NAMALWA (cell line): ENCODE results near the gene PM20D1.
"Not testable (repeated sequence)": the region's sequence is repeated elsewhere in the genome, so short reads cannot be mapped to it uniquely, and the experiment has no call there.

Experiments used
- DNase-seq: peaks from one replicate; pipeline ENCODE4 v3.0.0-alpha.2; 2015; ENCODE audit warnings: low spot score

Gene PM20D1

DNA sequence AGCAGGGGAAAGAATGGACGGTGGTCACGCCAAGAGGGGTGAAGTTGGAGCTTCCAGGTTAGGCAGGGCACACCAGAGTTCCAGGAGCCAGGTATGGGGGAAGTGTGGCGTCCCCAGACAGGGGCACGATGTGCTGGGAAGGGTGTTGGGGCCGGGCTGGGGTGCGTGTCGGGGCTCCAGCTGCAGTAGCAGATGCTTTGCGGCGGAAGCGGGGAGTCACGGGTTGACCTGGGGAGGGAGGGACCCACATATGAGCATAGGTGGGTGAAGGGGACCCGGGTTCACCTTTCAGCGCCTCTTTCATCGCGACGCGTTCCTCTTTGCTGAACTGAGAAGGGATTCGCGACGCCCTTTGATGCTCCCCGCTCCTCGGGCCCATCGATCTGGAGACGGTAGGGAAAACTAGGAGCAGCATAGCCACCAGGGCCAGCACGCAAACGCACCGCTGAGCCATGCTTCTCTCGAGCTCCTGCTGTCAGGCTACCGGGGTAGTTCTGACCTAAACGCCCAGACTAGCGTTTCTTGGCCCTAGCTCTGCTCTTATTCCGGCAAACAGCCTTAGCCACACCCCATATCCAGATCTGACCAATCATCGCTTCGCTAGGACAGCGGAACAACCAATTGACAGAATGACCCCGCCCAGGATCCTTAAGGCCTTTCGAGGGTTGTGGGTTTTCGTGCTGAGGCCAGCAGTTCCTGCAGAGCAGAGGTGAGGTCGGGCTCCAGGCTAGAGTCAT lies at the start of gene PM20D1:
TSS of gene PM20D1 (minus strand) at position 514 of the 737 bp plus-strand sequence. CDS start at position 454, 60 bp downstream.
- DNase-seq, result peak; percentile 64

DNA sequence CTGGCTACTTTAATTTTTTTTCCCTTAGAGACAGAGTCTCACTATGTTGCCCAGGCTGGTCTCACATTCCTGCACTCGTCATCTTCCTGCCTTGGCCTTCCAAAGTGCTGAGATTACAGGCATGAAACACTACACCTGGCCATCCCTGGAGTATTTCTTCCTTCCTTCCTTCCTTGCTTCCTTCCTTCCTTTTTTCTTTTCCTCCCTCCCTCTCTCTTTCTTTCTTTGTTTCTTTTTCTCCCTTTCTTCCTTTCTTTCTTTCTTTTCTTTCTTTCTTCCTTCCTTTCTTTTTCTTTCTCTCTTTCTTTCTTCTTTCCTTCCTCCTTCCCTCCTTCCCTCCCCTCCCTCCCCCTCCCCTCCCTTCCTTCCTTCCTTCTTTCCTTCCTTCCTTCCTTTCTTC lies 46.4 kb upstream of the PM20D1 start:
- DNase-seq, result no peak

GRCh38 chr1:205894119-205894518 lies 44.2 kb upstream of the PM20D1 start:
- DNase-seq, result not testable (repeated sequence)

DNA sequence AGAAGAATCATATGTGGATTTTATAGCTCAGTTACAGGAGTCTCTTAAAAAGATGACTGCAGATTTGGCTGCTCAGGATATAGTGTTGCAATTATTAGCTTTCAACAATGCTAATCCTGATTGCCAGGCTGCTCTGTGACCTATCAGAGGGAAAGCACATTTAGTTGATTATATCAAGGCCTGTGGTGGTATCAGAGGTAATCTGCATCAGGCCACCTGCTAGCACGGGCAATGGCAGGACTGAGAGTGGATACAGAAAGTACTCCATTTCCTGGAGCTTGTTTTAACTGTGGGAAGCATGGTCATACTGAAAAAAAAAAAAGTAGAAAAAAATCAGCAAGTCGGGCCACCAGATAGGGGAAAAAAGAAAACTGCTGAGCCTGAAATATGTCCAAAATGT lies 42.2 kb upstream of the PM20D1 start:
- DNase-seq, result not testable (repeated sequence)

- not testable (repeated sequence) for DNase-seq
These were observed 41.5 kb upstream of the PM20D1 start for GRCh38 chr1:205891481-205891880.

GRCh38 chr1:205890631-205891030 lies 40.7 kb upstream of the PM20D1 start:
- not testable (repeated sequence) for DNase-seq

GRCh38 chr1:205889706-205890105 lies 39.8 kb upstream of the PM20D1 start:
- not testable (repeated sequence) for DNase-seq

- not testable (repeated sequence) for DNase-seq
These were observed 39.1 kb upstream of the PM20D1 start for GRCh38 chr1:205889006-205889405.

GRCh38 chr1:205883792-205884191 lies 33.9 kb upstream of the PM20D1 start:
- DNase-seq, result no peak

DNA sequence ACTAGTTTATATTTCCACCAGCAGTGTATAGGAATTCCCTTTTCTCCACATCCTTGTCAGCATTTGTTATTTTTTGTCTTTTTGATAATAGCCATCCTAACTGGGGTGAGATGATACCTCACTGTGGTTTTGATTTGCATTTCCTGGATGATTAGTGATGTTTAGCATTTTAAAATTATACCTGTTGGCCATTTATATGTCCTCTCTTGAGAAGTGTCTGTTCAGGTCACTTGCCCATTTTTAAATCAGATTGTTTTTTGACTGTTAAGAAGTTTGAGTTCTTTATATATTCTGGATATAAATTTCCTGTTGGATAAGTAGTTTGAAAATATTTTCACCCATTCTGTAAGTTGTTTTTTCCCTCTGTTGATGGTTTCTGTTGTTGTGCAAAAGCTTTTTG lies 31.0 kb upstream of the PM20D1 start:
- no peak for DNase-seq

DNA sequence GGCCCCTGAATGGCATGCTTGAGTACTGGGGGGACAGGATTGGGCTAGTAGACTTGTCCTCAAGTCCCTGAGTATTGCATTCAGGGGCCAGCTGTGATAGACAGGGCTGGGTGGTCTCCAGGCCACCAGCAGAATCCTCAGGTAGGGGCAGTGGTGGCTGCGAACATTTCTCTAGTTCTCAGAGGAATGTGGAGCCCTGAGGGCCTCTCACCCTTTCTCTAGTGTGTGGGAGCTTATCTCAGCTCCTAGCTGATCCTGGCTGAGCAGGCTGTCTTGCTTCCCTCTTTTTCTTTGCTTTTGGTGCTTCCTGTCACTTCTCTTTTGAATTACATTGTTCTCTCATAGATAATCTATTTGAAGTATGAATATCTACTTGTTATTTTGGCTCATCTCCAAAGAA lies 30.0 kb upstream of the PM20D1 start:
- no peak for DNase-seq

DNA sequence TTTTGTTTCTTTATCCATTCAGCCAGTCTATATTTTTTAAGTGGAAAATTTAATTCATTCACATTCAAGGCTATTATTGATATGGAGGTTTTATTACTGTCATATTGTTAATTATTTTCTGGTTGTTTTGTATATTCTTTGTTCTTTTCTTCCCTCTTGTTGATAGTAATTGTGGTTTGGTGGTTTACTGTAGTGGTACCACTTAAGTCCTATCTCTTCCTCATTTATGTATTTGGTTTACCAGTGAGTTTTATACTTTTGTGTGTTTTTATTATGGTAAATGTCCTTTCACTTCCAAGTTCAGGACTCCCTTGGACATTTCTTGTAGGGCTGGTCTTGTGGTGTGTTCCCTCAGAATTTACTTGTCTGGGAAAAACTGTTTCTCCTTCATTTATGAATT lies 28.1 kb upstream of the PM20D1 start:
- DNase-seq, result no peak

DNA sequence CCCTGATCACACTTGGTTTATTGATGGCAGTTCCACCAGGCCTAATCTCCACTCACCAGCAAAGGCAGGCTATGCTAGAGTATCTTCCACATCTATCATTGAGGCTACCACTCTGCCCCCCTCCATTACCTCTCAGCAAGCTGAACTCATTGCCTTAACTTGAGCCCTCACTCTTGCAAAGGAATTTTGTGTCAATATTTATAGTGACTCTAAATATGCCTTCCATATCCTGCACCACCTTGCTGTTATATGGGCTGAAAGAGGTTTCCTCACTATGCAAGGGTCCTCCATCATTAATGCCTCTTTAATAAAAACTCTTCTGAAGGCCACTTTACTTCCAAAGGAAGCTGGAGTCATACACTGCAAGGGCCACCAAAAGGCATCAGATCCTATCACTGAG lies 23.2 kb upstream of the PM20D1 start:
- DNase-seq, result not testable (repeated sequence)

DNA sequence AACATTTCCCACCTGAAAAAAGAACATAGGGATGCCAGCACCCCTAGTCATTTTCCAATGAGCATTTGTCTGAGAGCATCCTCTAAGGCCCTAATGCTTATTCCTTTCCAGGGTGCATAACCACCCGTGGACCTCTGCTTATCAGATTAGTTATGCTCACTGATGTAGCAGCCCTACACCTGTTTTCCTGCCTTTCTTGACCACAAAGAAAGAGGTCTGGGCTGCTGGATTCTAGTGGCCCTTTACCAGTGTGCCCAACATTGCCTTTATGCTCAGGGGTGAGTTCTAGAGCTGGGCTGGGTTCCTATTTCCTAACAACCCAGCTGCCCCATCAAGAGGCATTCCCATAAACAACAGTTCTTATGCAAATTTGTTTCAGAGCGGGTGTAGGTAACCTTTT lies 20.3 kb upstream of the PM20D1 start:
- DNase-seq, result no peak

DNA sequence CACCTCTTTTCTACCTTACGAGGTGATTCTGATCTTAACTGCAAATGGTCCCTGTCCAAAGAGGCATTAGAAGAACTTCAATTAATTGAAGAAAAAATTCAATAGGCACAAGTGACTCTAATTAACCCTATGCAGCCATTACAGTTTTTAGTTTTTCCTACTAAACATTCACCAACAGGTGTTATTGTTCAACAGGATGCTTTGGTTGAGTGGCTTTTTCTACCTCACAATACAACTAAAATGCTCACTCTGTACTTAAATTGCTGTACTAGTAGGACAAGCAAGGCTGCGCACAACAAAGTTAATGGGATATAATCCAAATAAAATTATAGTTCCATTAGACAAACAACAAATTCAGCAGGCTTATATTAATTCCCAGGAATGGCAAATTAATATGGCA lies 11.6 kb upstream of the PM20D1 start:
- DNase-seq, result no peak

GRCh38 chr1:205858141-205858961 lies 8.4 kb upstream of the PM20D1 start:
- DNase-seq, result peak; percentile 47

DNA sequence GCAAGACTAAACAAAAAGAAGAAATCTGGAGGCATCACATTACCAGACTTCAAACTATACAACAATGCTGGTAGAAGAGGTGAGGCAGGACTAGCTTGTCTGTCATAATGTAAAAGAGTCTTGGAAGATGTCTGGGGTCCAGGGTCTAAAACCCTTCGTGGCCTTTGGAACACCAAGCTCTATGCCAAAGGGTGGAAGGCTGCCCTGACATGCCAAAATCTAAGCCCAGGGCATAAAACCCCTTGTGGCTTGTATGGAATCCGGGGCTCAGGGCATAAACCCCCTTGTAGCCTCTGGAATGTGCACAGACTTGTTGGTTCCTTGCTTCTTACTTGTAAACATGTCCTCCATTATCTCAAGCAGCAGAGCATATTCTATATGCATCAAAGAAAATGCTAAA lies 7.6 kb upstream of the PM20D1 start:
- not testable (repeated sequence) for DNase-seq

- no peak for DNase-seq
These were observed 6.5 kb upstream of the PM20D1 start for GRCh38 chr1:205856433-205856832.

DNA sequence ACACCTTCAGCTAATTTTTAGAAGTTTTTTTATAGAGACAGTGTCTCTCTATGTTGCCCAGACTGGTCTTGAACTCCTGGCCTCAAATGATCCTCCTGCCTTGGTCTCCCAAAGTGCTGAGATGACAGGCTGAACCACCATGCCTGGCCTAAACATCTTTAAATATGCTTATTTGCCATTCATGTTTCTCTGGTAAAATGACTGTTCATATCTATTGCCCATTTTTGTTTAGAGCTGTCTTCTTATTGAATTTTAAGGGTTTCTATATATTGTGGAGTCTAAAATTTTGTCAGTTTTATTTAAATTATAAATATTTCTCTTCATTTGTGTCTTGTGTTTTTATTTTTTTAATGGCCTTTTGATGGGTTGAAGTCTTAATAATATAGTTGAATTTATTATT lies 3.0 kb upstream of the PM20D1 start:
- DNase-seq, result no peak

DNA sequence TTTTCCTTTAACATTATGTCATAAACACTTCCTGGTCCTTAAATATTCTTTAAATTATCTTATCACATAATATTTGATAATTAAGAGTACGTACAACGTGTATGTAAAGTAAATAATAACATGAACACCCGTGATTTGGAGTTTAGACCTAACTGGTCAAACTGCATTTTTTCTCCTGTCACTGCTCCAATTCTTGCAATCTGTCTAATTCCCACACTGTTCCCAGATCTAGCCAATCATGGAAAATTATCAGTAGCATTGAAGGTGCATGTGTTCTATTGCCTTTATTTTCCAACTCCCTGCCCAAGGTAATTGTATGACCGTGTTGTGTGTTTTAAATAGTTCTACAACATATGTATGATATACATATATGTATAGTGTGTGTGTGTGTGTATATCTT lies 2.1 kb upstream of the PM20D1 start:
- no peak for DNase-seq

DNA sequence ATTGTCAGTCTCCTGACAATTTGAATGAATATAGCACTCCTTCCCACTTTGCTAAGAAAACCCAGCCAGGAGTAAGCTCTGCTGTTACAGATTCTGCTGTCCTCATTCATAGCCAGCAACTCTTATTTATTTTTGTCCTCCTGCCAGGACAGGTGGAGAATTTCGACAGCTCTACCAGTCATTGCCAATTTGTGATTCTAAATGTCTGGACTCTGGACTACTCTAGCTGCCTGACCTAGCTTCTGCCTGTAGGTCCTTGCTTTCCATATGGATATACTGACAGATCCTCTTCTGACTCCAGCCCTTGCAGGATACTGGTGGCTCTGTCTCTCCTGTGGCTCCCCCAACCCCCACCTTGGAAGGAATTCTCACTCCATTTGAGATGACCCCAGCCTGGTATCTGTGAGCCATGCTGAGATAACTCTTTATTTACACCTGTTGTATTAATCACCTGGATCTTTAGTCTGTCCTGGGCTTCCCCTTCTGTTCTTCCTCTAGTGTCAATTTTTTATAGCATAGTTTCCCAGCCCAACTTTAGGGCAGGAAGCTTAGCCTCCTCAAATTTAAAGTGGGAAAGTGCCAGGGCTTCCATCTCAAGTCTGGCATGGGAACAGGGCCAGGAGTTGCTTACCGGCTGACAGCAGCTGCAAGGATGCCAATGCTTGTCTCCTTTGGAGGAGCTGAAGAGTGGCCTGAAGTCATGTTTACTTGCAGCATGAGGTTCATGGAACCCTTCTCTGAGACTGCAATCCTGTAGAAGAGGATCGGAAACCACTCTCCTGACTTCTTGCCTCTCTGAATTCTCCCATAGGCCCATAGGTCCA lies 6.7 kb downstream of the PM20D1 start:
- no peak for DNase-seq

DNA sequence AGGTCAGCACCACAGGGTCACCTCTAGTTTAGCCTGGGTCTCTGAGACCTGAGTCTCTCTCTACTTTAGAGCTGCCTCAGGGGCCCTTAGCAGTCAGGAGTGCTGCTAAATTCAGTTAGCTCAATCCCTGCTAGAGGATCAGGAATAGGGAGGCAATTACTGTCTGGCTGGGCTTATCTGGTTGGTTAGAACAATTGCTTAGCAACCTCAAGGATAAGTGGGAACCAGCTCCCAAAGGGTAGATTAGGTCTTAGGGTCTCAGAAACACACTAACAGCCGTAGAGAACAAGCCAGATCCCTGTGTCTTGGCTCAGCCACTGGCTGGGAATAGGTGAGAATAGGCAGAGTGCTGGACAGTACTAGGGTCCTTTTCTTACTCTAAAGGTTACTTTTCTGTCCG lies 7.7 kb downstream of the PM20D1 start:
- no peak for DNase-seq
